H1 (cell line): ENCODE measurements around the gene TJP3.

ENCODE experiments used
- BRCA1 ChIP-seq: IDR thresholded peaks from 2 replicates; pipeline ENCODE4 v1.6.1; 2012; ENCODE audit warnings: low read depth, low read length, improper control_type of control experiment
- CREB1 ChIP-seq: IDR thresholded peaks from 2 replicates; pipeline ENCODE4 v1.6.1; 2012; ENCODE audit warnings: inconsistent platforms
- CTCF ChIP-seq, 3 experiments: IDR thresholded peaks; 1 replicate in 2 of 3; 2 replicates in 1 of 3; pipeline versions ENCODE4 v1.5.1 to v1.6.1; 2011; ENCODE audit warnings: low read length in 3 of 3, mild to moderate bottlenecking in 3 of 3, inconsistent platforms in 2 of 3, low read depth in 1 of 3, moderate library complexity in 1 of 3; ENCODE audit not compliant: insufficient read depth in 1 of 3; ENCODE audit errors: control extremely low read depth in 1 of 3
- EZH2 ChIP-seq: fragments of 200-600 bp; sonication (generic); IDR thresholded peaks from 2 replicates; pipeline ENCODE4 v1.7.1; 2012; ENCODE audit warnings: low read depth, mild to moderate bottlenecking, moderate library complexity, low read length, inconsistent platforms; ENCODE audit not compliant: severe bottlenecking
- GABPA ChIP-seq: IDR thresholded peaks from 2 replicates; pipeline ENCODE4 v1.6.1; 2011; ENCODE audit warnings: mild to moderate bottlenecking, low read length, moderate library complexity, borderline replicate concordance; ENCODE audit not compliant: insufficient read depth
- KDM1A ChIP-seq: fragments of 200-600, 300-600 bp; sonication (generic); IDR thresholded peaks from 2 replicates; pipeline ENCODE4 v1.7.1; 2016; ENCODE audit warnings: mild to moderate bottlenecking, low read length, borderline replicate concordance
- POLR2A ChIP-seq, 2 experiments: IDR thresholded peaks; 1 replicate in 1 of 2; 2 replicates in 1 of 2; pipeline ENCODE4 v1.6.1; 2011; ENCODE audit warnings: low read depth in 2 of 2, low read length in 2 of 2, mild to moderate bottlenecking in 2 of 2; ENCODE audit errors: control extremely low read depth in 1 of 2
- RAD21 ChIP-seq, 2 experiments: IDR thresholded peaks in 1 of 2; conservative IDR thresholded peaks in 1 of 2; 2 replicates each; pipeline ENCODE4 v1.6.1; 2011; ENCODE audit warnings: low read depth in 2 of 2, low read length in 2 of 2, improper control_type of control experiment in 1 of 2, inconsistent platforms in 1 of 2, mild to moderate bottlenecking in 1 of 2, moderate library complexity in 1 of 2
- TEAD4 ChIP-seq: IDR thresholded peaks from 2 replicates; pipeline ENCODE4 v1.6.1; 2012; ENCODE audit warnings: low read depth, low read length, inconsistent platforms, mixed read lengths
- USF2 ChIP-seq: IDR thresholded peaks from 2 replicates; pipeline ENCODE4 v1.6.1; 2011; ENCODE audit warnings: low read length, improper control_type of control experiment

GRCh38 chr19:3700242-3701032 lies 7.7 kb upstream of the TJP3 start, which contains the start of gene PIP5K1C:
- TF ChIP-seq CTCF (IDR thresholded peaks at IDR 0.05; ENCODE audit: control extremely low read depth in 1 of 3, insufficient read depth in 1 of 3, low read depth in 1 of 3, low read length in 3 of 3) (peak; percentile 75 to 84 (median 78)), BRCA1 (no peak), USF2 (no peak), POLR2A (IDR thresholded peaks at IDR 0.05; ENCODE audit: control extremely low read depth in 1 of 2, low read depth in 2 of 2, low read length in 2 of 2) (no peak), GABPA (no peak), RAD21 (IDR thresholded peaks at IDR 0.05 in 1 of 2, conservative IDR thresholded peaks at IDR 0.05 in 1 of 2; ENCODE audit: low read depth in 2 of 2, low read length in 2 of 2) (peak; percentile 64 to 72), CREB1 (no peak), TEAD4 (no peak), KDM1A (no peak), EZH2 (no peak)
